NCI-H1048 (cell line): ENCODE data around the gene BCKDHB.
"Not testable (repeated sequence)": the region's sequence is repeated elsewhere in the genome, so short reads cannot be mapped to it uniquely, and the experiment has no call there.

Source experiments
- DNase-seq: peaks from one replicate; lab custom pipeline; 2025; lab: John Stamatoyannopoulos, UW

The BCKDHB gene

GRCh38 chr6:80263585-80263984 lies 157.1 kb downstream of the BCKDHB start:
- DNase-seq, result no peak

- DNase-seq, result no peak
These were observed 162.6 kb downstream of the BCKDHB start for GRCh38 chr6:80268865-80269730.

DNA sequence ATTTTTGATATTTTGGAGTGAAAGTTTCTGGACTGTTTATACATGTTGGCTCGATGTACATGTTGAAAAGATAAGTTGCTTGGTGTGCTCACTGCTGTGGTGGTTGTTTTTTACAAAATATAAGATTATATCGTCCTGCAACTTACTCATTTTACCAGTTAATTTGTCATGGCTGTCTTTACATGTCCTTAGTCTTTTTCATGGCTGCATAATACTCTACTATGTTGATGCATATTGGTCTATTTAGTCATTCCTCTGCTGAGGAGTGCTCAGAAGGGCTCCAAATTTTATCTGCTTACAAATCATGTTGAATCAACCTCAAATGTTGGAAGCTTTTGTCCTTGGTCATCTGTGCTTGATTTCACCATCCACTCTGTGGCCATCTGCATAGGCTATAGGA lies 164.6 kb downstream of the BCKDHB start:
- no peak for DNase-seq

DNA sequence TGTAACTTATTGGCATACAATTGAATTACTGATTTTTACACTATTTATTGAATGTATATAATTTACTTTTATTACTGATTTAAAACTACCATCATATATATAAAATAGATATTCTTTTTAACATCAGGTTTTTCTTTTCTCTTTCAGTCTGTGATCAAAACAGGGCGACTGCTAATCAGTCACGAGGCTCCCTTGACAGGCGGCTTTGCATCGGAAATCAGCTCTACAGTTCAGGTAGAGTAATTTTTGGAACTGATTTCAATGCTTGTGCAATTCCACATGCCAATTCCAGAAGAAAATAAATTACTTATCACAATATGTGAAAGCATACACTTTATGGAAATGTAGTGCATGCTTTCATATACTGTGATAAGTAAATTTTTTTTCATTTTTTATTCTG lies 166.5 kb downstream of the BCKDHB start:
- DNase-seq, result no peak

- no peak for DNase-seq
These were observed 170.4 kb downstream of the BCKDHB start for GRCh38 chr6:80276861-80277260.

GRCh38 chr6:80277501-80277900 lies 171.0 kb downstream of the BCKDHB start:
- no peak for DNase-seq

DNA sequence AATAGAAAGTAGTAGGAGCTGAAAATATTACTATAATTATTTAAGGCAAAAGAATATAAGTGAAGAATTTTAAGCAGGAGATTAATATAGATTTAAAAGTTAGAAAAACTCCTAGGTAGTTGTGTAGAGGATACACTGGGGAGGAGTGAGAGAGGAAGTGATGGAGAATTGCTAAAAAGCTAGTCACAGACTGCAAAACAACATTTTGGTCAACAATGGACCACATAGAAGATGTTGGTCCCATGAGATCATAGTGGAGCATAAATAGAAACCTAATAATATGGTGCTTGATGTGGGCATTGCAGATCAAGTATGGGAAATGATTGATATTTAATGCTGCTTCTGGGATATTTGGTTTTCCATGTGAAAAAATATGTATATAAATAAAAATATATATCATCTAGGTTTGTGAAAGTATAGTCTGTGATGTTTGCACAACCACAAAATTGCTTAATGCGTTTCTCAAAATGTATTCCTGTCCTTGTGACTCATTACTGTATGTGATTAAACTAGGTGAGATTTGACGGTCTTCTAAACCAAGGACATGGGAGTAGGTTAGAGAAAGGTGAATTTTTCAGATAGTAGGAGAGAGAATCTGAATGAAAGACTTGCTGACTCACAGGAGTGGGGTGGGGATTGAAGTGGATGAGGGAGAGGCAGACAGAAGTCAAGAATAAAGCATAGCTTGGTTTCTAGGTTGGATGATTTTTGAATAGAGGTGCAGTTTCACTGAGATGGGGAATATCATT lies 174.0 kb downstream of the BCKDHB start:
- DNase-seq, result no peak

DNA sequence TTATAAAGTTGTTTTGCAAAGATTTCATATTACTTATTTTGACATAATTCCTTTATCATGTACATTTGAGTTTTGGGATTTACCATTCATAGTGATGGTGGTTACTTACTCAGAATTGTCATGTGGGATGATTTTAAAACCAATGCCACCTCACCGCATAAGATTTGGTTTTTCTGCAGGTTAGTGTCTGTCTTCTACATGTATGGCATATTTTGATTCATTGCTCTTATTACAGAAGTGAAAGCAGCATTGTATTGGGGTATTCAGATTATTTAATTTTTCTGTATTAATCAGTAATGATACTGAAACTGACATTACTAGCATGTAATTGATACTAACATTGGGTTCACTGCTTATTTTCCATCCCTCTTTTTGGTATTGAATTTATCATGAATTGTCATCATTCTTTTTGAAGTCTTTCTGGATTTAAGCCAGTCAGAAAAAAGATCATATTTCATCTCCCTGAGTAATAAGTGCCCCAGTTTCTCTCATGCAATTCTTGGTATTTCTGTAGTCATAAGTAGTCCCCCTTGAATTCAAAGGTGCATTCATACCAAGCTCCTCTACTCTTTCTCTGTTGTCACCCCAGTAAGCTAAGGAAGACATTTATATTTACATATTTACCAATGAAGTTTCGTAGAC lies 176.6 kb downstream of the BCKDHB start:
- DNase-seq, result no peak

- no peak for DNase-seq
These were observed 180.6 kb downstream of the BCKDHB start for GRCh38 chr6:80287112-80287511.

GRCh38 chr6:80287607-80288006 lies 181.1 kb downstream of the BCKDHB start:
- DNase-seq, result no peak

DNA sequence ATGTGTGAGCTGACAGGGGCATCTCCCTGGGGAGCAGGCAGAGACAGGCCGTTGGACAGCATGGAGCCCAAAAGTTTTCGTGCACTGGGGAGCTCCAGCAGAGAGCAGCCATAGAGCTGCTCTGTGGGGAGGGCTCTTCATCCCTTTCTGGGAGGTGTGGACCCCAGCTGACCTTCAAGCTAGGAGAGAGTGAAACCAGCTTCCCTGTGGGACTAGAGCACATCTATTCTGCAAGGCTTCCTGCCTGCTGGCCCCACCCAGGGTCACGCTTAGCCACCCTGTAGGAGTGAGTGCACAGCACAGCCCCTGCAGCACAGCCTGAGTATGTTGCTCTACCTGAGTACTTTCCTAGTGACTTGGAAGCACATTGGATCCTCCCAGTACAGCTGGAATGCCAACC lies 183.3 kb downstream of the BCKDHB start:
- no peak for DNase-seq

GRCh38 chr6:80294531-80294930 lies 188.1 kb downstream of the BCKDHB start:
- DNase-seq, result not testable (repeated sequence)

DNA sequence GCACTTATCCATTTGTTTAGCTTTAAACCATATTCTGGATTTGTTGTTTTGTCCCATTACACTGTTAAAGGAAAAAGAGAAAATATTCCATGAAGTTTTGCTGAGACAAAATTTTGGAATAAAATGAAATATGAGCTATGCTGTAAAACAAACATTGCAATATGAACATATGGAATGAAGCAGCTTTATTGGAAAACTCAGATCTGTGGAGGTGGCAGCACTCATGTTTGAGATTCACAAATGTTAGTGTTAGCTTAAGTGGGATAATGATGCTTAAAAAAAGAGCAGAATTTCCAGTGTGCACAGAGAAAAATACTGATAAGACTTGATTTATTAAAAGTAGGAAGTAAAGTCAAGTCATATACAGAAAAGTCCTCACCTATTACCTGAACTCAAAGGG lies 196.2 kb downstream of the BCKDHB start:
- no peak for DNase-seq

GRCh38 chr6:80304014-80304413 lies 197.5 kb downstream of the BCKDHB start:
- no peak for DNase-seq

DNA sequence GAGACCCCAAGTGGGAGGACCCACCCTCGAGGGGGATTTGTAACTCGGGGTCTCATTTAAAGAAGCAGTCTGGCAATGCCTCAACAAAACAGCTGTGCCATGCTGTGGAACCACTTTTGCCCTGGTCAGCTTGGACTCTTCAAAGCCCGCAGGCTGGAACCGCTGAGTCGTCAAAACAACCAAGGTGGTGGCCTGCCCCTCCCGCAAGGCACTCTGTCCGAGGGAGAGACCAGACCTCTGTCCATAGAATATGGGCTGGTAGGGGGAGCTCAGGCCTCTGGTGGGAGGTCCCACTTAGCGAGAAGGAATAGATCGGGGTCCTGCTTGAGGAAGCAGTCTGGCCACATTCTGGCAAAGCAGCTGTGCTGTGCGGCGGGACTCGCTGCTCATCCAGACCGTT lies 208.1 kb downstream of the BCKDHB start:
- no peak for DNase-seq

DNA sequence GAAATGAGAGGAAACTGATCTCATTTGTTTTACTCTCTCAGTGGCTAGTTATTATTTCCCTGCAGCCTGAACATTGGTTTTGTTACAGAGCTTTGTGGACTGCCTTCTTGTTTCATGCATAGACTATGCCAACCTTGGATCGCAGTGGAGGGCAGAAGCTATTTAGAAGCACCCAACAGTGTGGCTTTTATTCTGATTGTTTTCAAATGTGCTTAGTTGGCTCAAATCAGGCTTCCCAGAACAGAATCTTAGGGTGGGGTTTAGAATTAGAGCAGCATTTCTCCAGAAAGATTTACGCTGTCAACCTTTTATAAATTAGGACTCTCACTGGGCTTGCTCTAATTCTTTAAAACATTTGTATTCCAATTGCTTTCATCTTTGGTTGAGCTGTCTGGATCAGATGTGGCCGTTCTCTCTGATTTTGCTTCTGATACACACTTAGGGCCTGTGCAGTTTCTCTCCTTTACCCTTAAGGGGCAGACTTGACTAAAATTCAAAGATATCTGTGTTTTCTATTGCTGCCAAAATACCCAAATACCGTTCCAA lies 210.3 kb downstream of the BCKDHB start:
- no peak for DNase-seq

DNA sequence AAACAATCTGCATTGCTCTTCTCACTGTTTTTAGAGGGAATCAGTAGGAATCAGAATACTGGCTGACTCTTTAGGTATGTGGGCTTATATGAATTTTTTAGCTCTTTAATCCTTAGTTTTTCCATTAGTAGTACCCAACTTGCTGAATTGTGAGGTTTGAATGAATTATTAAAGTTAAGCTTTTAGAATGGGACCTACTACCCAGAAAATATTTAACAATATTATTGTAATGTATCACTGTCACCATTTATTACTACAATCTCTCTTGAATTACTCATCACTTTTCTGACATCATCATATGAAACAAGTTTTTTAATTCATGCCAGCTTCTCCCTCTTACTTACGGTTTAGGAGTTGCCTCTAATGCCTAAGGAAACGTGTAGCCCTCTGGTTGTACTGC lies 212.7 kb downstream of the BCKDHB start:
- DNase-seq, result no peak

- DNase-seq, result no peak
These were observed 214.5 kb downstream of the BCKDHB start for GRCh38 chr6:80321011-80321410.

DNA sequence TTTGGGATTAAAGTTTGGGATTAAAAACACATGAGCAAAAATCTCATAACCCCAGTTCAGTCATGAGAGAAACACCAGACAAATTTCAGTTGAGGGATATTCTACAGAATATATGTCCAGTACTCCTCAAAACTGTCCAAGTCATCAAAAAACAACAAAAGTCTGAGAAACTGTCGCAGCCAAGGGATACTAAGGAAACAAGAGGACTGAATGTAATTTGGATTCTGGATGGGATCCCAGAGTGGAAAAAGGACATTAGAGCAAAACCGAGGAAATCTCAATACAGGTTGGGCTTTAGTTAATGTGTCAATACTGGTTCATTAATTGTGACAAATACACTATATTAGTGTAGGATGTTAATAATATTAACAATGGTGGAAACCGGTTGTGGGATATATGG lies 219.3 kb downstream of the BCKDHB start:
- no peak for DNase-seq

GRCh38 chr6:80328652-80329051 lies 222.2 kb downstream of the BCKDHB start:
- DNase-seq, result no peak

DNA sequence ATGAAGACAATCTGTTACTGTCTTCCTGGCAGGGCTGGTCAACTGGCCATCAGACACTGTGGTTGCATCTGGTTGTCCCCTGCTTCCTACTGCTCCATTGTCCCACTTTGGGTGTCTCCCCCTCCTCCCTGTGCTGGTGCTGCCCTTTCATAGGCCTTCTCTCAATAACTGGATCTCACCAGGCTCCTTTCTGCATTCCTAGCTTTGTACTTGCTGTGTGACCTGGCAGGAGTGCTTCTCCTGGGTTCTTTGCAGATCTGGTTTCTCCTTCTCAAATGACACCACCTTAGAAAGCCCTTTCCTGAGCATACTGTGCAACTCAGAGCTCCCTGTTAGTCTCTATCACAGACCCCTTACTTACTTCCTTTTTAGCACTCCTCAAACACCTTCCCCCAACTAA lies 223.0 kb downstream of the BCKDHB start:
- DNase-seq, result no peak

- DNase-seq, result no peak
These were observed 224.5 kb downstream of the BCKDHB start for GRCh38 chr6:80330961-80331360.

DNA sequence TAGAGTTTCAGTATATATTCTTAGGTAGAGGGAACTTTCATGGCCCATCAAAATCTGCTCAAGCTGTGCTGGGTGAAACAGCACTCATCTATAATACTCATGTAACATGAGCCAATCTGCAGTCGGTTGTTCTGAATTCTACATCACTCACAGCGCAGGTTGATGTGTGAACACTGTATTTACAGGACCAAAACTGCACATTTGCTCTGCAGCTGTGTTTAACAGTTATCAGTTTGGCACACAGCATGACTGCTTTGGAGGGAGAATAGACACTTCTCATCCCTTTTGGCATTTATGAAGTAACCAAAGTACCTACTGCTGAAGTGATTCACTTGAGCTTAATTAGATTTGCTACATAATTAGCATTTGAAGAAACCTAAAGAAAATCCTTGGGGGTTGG lies 225.1 kb downstream of the BCKDHB start:
- DNase-seq, result no peak
